Measurements from ENCODE around the gene LSS.

DNA sequence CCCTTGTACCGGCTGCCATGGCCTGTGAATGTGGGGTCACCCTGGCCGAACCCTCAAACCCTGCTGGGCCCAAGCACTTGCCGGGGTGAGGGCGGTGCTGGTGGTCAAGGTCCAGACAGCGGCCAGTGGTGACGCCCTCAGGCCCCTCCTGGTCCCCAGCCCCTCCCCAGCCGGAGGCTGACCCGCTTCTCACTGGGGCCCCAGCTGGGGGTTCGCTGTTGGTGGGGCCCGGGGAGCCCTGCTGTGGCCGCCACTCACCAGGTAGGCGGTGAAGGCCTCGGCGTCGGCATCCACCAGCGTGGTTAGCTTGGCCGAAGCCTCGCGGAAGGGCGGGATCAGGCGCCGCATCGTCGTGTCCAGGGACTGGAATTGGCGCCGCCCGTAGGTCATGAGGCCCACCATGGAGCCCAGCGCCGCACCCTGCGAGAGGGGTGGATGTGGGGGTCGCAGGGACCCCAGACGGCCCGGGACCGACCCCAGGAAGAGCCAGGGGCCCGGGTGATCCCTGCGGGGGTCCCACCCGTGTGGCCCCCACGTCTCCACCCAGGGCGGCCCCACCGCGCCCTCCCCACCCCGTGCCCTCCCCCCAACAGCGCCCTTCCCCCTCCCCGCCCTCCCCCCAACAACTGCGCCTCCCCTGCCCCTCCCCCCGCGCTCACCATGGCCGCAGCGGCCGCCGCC lies 83.3 kb downstream of the LSS start:
- no peak for TF ChIP-seq CTCF (IDR thresholded peaks at IDR 0.05)
- no peak for TF ChIP-seq EZH2 (IDR thresholded peaks at IDR 0.05)
- no peak for TF ChIP-seq EZH2phosphoT487 (IDR thresholded peaks at IDR 0.05)

All from neural progenitor cell (in vitro differentiated cells).